HepG2 (cell line): ENCODE data around the gene MMS19. TPM values are rescaled to one million over a fixed set of nuclear protein-coding genes. Genes with fewer than 3 reads are reported as not detected.

Experiments
- FOSL1 ChIP-seq: sonication (generic); formaldehyde crosslinking; IDR thresholded peaks from 2 replicates; pipeline ENCODE4 v1.9.0; 2021; ENCODE audit warnings: missing genetic modification reagents, borderline replicate concordance
- MED8 ChIP-seq: sonication (generic); formaldehyde crosslinking; IDR thresholded peaks from 2 replicates; pipeline ENCODE4 v1.8.1; 2023; ENCODE audit warnings: mild to moderate bottlenecking, missing genetic modification reagents; ENCODE audit not compliant: insufficient replicate concordance
- NCOA1 ChIP-seq: sonication (generic); formaldehyde crosslinking; IDR thresholded peaks from 2 replicates; pipeline ENCODE4 v1.9.0; 2021; ENCODE audit warnings: missing genetic modification reagents
- PCBP1 ChIP-seq: fragments of 200-400 bp; formaldehyde crosslinking; IDR thresholded peaks from 2 replicates; pipeline ENCODE4 v1.6.1; 2017; ENCODE audit warnings: mild to moderate bottlenecking, low read depth, low read length, borderline replicate concordance
- RELA ChIP-seq: sonication (generic); formaldehyde crosslinking; IDR thresholded peaks from 2 replicates; pipeline ENCODE4 v1.4.0; 2020; ENCODE audit warnings: missing genetic modification reagents
- RFXANK ChIP-seq: IDR thresholded peaks from 2 replicates; pipeline ENCODE4 v1.6.1; 2016
- USF2 ChIP-seq, 2 experiments: sonication (generic) in 1 of 2; formaldehyde crosslinking in 1 of 2; IDR thresholded peaks; 2 replicates each; pipeline versions ENCODE4 v1.5.1 to v1.6.1; 2011 to 2020; ENCODE audit warnings: borderline replicate concordance in 1 of 2, low read depth in 1 of 2, low read length in 1 of 2, mild to moderate bottlenecking in 1 of 2, missing genetic modification reagents in 1 of 2, moderate library complexity in 1 of 2
- YEATS2 ChIP-seq: sonication (generic); formaldehyde crosslinking; IDR thresholded peaks from 2 replicates; pipeline ENCODE4 v1.4.0; 2020; ENCODE audit warnings: missing genetic modification reagents, borderline replicate concordance
- ZBTB2 ChIP-seq: sonication (generic); formaldehyde crosslinking; IDR thresholded peaks from 2 replicates; pipeline ENCODE4 v1.8.0; 2022; ENCODE audit warnings: low read depth, missing genetic modification reagents
- ZBTB7A ChIP-seq: sonication (generic); formaldehyde crosslinking; IDR thresholded peaks from 2 replicates; pipeline ENCODE4 v1.8.0; 2022; ENCODE audit warnings: mild to moderate bottlenecking, missing genetic modification reagents
- ZKSCAN5 ChIP-seq: sonication (generic); formaldehyde crosslinking; IDR thresholded peaks from 2 replicates; pipeline ENCODE4 v1.5.1; 2020; ENCODE audit warnings: mild to moderate bottlenecking, missing genetic modification reagents
- ZNF136 ChIP-seq: sonication (generic); formaldehyde crosslinking; IDR thresholded peaks from 2 replicates; pipeline ENCODE4 v1.8.1; 2022; ENCODE audit warnings: low read depth, mild to moderate bottlenecking, moderate library complexity, missing genetic modification reagents
- ZNF281 ChIP-seq: sonication (generic); formaldehyde crosslinking; IDR thresholded peaks from 2 replicates; pipeline ENCODE4 v1.4.0; 2020; ENCODE audit warnings: missing genetic modification reagents, borderline replicate concordance
- ZNF337 ChIP-seq: sonication (generic); formaldehyde crosslinking; IDR thresholded peaks from 2 replicates; pipeline ENCODE4 v1.5.1; 2020; ENCODE audit warnings: missing genetic modification reagents, low read depth, mild to moderate bottlenecking, borderline replicate concordance
- ZNF34 ChIP-seq: sonication (generic); formaldehyde crosslinking; IDR thresholded peaks from 2 replicates; pipeline ENCODE4 v1.4.0; 2020; ENCODE audit warnings: mild to moderate bottlenecking, missing genetic modification reagents, borderline replicate concordance
- ZNF883 ChIP-seq: sonication (generic); formaldehyde crosslinking; IDR thresholded peaks from 2 replicates; pipeline ENCODE4 v1.5.1; 2020; ENCODE audit warnings: mild to moderate bottlenecking, missing genetic modification reagents; ENCODE audit errors: not compliant biosample characterization
- polyA plus RNA-seq, 8 experiments: library from polyadenylated mRNA; depleted of rRNA in 3 of 8; stranded (reverse) in 7 of 8; unstranded in 1 of 8; fragments of >200 nt; fragmentation: Illumina TruSeq in 4 of 8; extraction: Trizol in 4 of 8; gene quantifications; 2 replicates each; pipeline versions ENCODE4 v1.2.1 to v1.2.3, GENCODE V29; 2011 to 2016; ENCODE audit warnings: low read depth in 4 of 8, missing spikeins in 1 of 8, mixed read lengths in 1 of 8; ENCODE audit not compliant: insufficient read depth in 1 of 8
- total RNA-seq, 5 experiments: library from RNA; depleted of rRNA; stranded (reverse); fragments of >200 nt; fragmentation: Illumina TruSeq; extraction: Trizol; gene quantifications; 2 replicates each; pipeline ENCODE4 v1.2.3, GENCODE V29; 2016; ENCODE audit warnings: low read depth in 1 of 5
- TF ChIP-seq, protein P1 (sequence below), 2 experiments: IDR thresholded peaks; 2 replicates each; pipeline ENCODE4 v1.6.1; 2011 to 2012; ENCODE audit warnings: low read length in 2 of 2, borderline replicate concordance in 1 of 2, low read depth in 1 of 2, mild to moderate bottlenecking in 1 of 2, moderate library complexity in 1 of 2

MMS19 gene
- total and polyA plus RNA-seq, 2 of the 13 experiments (the other 11 are each of a cell fraction or from before 2014, with no cell fraction given): 76.4 to 107 TPM

DNA sequence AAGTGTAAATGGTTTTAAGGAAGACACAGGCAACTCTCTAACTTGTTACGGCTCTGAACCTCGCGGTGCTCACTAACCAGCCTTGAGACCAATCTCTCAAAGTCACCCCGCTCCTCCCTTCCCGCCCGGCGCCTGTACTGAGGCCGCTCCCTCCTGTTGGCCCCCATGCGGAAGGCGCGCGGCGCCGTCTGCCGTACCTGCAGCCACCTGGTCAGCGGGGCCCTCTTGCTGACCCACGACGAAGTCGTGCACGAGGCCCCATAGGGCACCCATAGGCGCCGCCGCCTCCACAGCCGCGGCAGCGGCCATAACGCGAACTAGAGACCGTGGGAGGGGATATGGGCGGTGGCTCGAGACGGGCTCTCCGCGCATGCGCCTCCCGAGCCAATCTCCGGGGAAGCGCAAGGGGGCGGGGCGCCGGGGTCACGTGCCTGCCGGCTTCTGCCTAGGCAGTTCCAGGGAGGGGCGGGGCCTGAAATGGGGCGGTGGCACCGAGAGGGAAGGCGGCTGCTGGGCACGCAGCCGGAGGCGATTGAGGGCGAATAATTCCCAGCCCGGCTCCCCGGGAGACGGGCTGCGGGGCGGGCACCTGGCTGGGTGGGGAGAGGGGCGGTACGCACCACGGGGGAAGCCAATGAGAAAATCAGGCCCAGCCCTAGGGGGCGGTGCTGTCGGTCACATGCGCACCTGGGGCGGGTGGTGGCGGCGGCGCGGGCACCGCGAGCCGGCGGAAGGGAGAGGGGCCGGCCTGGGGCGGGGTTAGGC lies at the start of gene MMS19 (continued):
- TF ChIP-seq, protein P1, sequence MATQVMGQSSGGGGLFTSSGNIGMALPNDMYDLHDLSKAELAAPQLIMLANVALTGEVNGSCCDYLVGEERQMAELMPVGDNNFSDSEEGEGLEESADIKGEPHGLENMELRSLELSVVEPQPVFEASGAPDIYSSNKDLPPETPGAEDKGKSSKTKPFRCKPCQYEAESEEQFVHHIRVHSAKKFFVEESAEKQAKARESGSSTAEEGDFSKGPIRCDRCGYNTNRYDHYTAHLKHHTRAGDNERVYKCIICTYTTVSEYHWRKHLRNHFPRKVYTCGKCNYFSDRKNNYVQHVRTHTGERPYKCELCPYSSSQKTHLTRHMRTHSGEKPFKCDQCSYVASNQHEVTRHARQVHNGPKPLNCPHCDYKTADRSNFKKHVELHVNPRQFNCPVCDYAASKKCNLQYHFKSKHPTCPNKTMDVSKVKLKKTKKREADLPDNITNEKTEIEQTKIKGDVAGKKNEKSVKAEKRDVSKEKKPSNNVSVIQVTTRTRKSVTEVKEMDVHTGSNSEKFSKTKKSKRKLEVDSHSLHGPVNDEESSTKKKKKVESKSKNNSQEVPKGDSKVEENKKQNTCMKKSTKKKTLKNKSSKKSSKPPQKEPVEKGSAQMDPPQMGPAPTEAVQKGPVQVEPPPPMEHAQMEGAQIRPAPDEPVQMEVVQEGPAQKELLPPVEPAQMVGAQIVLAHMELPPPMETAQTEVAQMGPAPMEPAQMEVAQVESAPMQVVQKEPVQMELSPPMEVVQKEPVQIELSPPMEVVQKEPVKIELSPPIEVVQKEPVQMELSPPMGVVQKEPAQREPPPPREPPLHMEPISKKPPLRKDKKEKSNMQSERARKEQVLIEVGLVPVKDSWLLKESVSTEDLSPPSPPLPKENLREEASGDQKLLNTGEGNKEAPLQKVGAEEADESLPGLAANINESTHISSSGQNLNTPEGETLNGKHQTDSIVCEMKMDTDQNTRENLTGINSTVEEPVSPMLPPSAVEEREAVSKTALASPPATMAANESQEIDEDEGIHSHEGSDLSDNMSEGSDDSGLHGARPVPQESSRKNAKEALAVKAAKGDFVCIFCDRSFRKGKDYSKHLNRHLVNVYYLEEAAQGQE (IDR thresholded peaks at IDR 0.05; ENCODE audit: borderline replicate concordance in 1 of 2, low read depth in 1 of 2, low read length in 2 of 2): peak in 1 of 2 experiments; percentile 55; a peak in 1 of 4 replicates
- TF ChIP-seq ZNF883 (CRISPR knock-in tag) (peak; percentile 89), ZNF337 (CRISPR knock-in tag) (no peak), ZBTB2 (CRISPR knock-in tag) (no peak; the same call in 1 of the 2 replicates), ZNF34 (0 out of 2 replicates have a peak, but pooled peaks have one; percentile 26), NCOA1 (CRISPR knock-in tag) (no peak), ZBTB7A (CRISPR knock-in tag) (no peak), RELA (CRISPR knock-in tag) (0 out of 2 replicates have a peak, but pooled peaks have one; percentile 38), MED8 (CRISPR knock-in tag) (no peak), PCBP1 (peak; percentile 33; the same call in 1 of the 2 replicates), FOSL1 (CRISPR knock-in tag) (no peak), ZNF281 (CRISPR knock-in tag) (no peak; the same call in 1 of the 2 replicates), USF2 (IDR thresholded peaks at IDR 0.05; ENCODE audit: low read depth, low read length) (peak; percentile 65; the same call in 1 of the 2 replicates), USF2 (CRISPR knock-in tag; IDR thresholded peaks at IDR 0.05; ENCODE audit: borderline replicate concordance) (peak; percentile 96; the same call in 1 of the 2 replicates), RFXANK (no peak), ZNF136 (CRISPR knock-in tag) (no peak), YEATS2 (CRISPR knock-in tag) (no peak), ZKSCAN5 (no peak)
